ENCODE data around the gene HMCN2.

DNA sequence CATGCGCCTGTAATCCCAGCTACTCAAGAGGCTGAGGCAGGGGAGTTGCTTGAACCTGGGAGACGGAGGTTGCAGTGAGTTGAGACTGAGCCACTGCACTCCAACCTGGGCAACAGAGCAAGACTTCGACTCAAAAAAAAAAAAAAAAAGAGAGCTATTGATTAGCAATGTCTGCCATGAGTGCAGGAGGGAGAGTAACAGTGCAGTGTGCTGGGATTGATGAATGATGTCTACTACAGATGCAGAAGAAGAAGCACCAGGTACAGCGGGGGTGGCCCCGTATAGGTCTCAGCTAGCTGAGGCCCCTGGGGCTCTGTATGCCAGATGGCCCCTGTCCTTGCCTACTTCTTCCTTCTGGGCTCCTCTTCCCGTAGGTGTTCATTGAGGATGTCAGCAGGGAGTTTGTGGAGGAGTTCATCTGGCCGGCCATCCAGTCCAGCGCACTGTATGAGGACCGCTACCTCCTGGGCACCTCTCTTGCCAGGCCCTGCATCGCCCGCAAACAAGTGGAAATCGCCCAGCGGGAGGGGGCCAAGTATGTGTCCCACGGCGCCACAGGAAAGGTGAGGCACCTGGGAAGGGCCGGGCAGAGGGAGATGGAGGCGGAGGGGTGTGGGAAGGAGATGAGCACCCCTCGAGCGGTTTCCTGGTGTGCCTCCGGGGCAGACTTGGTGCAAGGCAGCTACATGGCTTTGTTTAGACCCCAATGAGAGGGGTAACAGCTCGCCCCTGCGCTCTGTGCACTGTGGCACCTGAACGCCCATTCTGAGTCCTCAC, 192.7 kb downstream of the HMCN2 start:
- TF ChIP-seq POLR2A (IDR thresholded peaks at IDR 0.05) (no peak), POLR2AphosphoS5 (IDR thresholded peaks at IDR 0.05) (no peak), EP300 (IDR thresholded peaks at IDR 0.05) (no peak)
- TF ChIP-seq, protein P1, sequence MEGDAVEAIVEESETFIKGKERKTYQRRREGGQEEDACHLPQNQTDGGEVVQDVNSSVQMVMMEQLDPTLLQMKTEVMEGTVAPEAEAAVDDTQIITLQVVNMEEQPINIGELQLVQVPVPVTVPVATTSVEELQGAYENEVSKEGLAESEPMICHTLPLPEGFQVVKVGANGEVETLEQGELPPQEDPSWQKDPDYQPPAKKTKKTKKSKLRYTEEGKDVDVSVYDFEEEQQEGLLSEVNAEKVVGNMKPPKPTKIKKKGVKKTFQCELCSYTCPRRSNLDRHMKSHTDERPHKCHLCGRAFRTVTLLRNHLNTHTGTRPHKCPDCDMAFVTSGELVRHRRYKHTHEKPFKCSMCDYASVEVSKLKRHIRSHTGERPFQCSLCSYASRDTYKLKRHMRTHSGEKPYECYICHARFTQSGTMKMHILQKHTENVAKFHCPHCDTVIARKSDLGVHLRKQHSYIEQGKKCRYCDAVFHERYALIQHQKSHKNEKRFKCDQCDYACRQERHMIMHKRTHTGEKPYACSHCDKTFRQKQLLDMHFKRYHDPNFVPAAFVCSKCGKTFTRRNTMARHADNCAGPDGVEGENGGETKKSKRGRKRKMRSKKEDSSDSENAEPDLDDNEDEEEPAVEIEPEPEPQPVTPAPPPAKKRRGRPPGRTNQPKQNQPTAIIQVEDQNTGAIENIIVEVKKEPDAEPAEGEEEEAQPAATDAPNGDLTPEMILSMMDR (IDR thresholded peaks at IDR 0.05), result no peak

Data from stomach (tissue), 4 donors.